Neural cell (in vitro differentiated cells): Measurements from ENCODE around the gene GPR84. TPM values are rescaled to one million over a fixed set of nuclear protein-coding genes. Genes with fewer than 3 reads are reported as not detected.

ENCODE experiments used
- H2AFZ ChIP-seq: fragments of 200-600, 300-800 bp; sonication (generic), shearing (Covaris generic); 2 replicates; pipeline ENCODE4 v1.6.0; 2014; ENCODE audit warnings: low read depth, mild to moderate bottlenecking, antibody characterized with exemption, low read length, moderate library complexity
- H3F3A ChIP-seq: fragments of 200-600 bp; shearing (Covaris generic); 2 replicates; pipeline ENCODE4 v1.6.1; 2016; ENCODE audit warnings: mild to moderate bottlenecking, moderate library complexity, mixed read lengths, antibody characterized with exemption, low read length; ENCODE audit not compliant: insufficient read depth, poor library complexity, severe bottlenecking
- H3K27ac ChIP-seq: fragments of 200-600, 300-800 bp; sonication (generic), shearing (Covaris generic); 2 replicates; pipeline ENCODE4 v1.5.1; 2014; ENCODE audit warnings: mild to moderate bottlenecking, low read length, moderate library complexity
- H3K27me3 ChIP-seq: fragments of 300-800, 200-600 bp; sonication (generic), shearing (Covaris generic); 2 replicates; pipeline ENCODE4 v1.6.0; 2014; ENCODE audit warnings: mild to moderate bottlenecking, low read depth, low read length, moderate library complexity; ENCODE audit not compliant: insufficient read depth
- H3K36me3 ChIP-seq: fragments of 300-800, 200-600 bp; sonication (generic), shearing (Covaris generic); 2 replicates; pipeline ENCODE4 v1.5.1; 2014; ENCODE audit warnings: mild to moderate bottlenecking, antibody characterized with exemption, low read length, moderate library complexity; ENCODE audit not compliant: insufficient read depth
- H3K4me2 ChIP-seq: fragments of 300-800, 200-600 bp; sonication (generic), shearing (Covaris generic); 2 replicates; pipeline ENCODE4 v1.6.0; 2014; ENCODE audit warnings: mild to moderate bottlenecking, low read length
- H3K4me3 ChIP-seq: fragments of 300-800, 200-600 bp; sonication (generic), shearing (Covaris generic); 2 replicates; pipeline ENCODE4 v1.5.1; 2014; ENCODE audit warnings: mild to moderate bottlenecking, low read length, moderate library complexity
- H3K79me2 ChIP-seq: fragments of 200-600 bp; shearing (Covaris generic); replicated peaks from 2 replicates; pipeline ENCODE4 v1.6.0; 2014; ENCODE audit warnings: mild to moderate bottlenecking, low read length, moderate library complexity; ENCODE audit not compliant: insufficient read depth
- H3K9ac ChIP-seq: fragments of 300-800, 200-600 bp; sonication (generic), shearing (Covaris generic); 2 replicates; pipeline ENCODE4 v1.6.1; 2016; ENCODE audit warnings: mild to moderate bottlenecking, low read length, mixed read lengths
- H3K9me2 ChIP-seq: fragments of 200-600 bp; shearing (Covaris generic); 2 replicates; pipeline ENCODE4 v1.6.1; 2016; ENCODE audit warnings: mild to moderate bottlenecking, low read length, mixed read lengths; ENCODE audit not compliant: insufficient read depth
- H3K9me3 ChIP-seq: fragments of 200-600, 300-800 bp; sonication (generic), shearing (Covaris generic); 2 replicates; pipeline ENCODE4 v1.6.1; 2016; ENCODE audit warnings: mild to moderate bottlenecking, mixed run types, low read length, moderate library complexity, mixed read lengths
- H4K20me1 ChIP-seq: fragments of 200-600 bp; shearing (Covaris generic); 2 replicates; pipeline ENCODE4 v1.6.1; 2016; ENCODE audit warnings: mild to moderate bottlenecking, mixed run types; ENCODE audit not compliant: insufficient read depth
- CTCF ChIP-seq: fragments of 450-650 bp; IDR thresholded peaks from 2 replicates; pipeline ENCODE4 v1.5.1; 2014; ENCODE audit warnings: antibody characterized with exemption, mild to moderate bottlenecking, moderate library complexity; ENCODE audit not compliant: poor library complexity, severe bottlenecking
- EP300 ChIP-seq: fragments of 450-650 bp; conservative IDR thresholded peaks from 2 replicates; pipeline ENCODE4 v1.6.1; 2014; ENCODE audit warnings: antibody characterized with exemption, mild to moderate bottlenecking, moderate library complexity; ENCODE audit not compliant: poor library complexity, severe bottlenecking
- EZH2 ChIP-seq: fragments of 200-600, 300-800 bp; shearing (Covaris generic), sonication (generic); IDR thresholded peaks from 2 replicates; pipeline ENCODE4 v1.6.1; 2014; ENCODE audit warnings: antibody characterized with exemption, low read length, borderline replicate concordance, mild to moderate bottlenecking; ENCODE audit not compliant: insufficient read depth, poor library complexity, severe bottlenecking
- MXI1 ChIP-seq: fragments of 450-650 bp; conservative IDR thresholded peaks from 2 replicates; pipeline ENCODE4 v1.6.1; 2014; ENCODE audit warnings: antibody characterized with exemption, mild to moderate bottlenecking; ENCODE audit not compliant: poor library complexity, severe bottlenecking
- POLR2AphosphoS5 ChIP-seq: IDR thresholded peaks from 2 replicates; pipeline ENCODE4 v1.6.1; 2012
- RAD21 ChIP-seq: fragments of 450-650 bp; conservative IDR thresholded peaks from 2 replicates; pipeline ENCODE4 v1.6.1; 2014; ENCODE audit warnings: antibody characterized with exemption, mild to moderate bottlenecking, moderate library complexity
- REST ChIP-seq: IDR thresholded peaks from 2 replicates; pipeline ENCODE4 v1.6.1; 2012; ENCODE audit warnings: borderline replicate concordance
- SMC3 ChIP-seq: fragments of 450-650 bp; conservative IDR thresholded peaks from 2 replicates; pipeline ENCODE4 v1.6.1; 2014; ENCODE audit warnings: antibody characterized with exemption, mild to moderate bottlenecking, moderate library complexity; ENCODE audit not compliant: poor library complexity
- TAF1 ChIP-seq: IDR thresholded peaks from 2 replicates; pipeline ENCODE4 v1.6.1; 2012; ENCODE audit warnings: low read depth
- polyA plus RNA-seq: library from polyadenylated mRNA; depleted of rRNA; stranded (reverse); fragments of >200 nt; gene quantifications from 2 replicates; pipeline ENCODE4 v1.2.3, GENCODE V29; 2014

Gene GPR84
- polyA plus RNA-seq, 1 donor from 2014 or later = not detected

GRCh38 chr12:54397157-54397556, 32.9 kb upstream of the GPR84 start:
- no peaks in the 10 kb centered on the region for H3K79me2 ChIP-seq
- H3K9me3 ChIP-seq = no peaks in the 10 kb centered on the region
- TF ChIP-seq MXI1 (no peak), EP300 (no peak), EZH2 (no peak), CTCF (no peak), TAF1 (no peak), RAD21 (no peak), SMC3 (no peak), POLR2AphosphoS5 (no peak), REST (no peak)
- no peaks in the 10 kb centered on the region for H3K27me3 ChIP-seq
- no peak overlapping the region for H3K4me2 ChIP-seq
- H3F3A ChIP-seq = no peaks in the 10 kb centered on the region
- no peak overlapping the region for H3K27ac ChIP-seq
- no peak overlapping the region for H3K4me3 ChIP-seq
- H3K36me3 ChIP-seq = no peaks in the 10 kb centered on the region
- no peak overlapping the region for H2AFZ ChIP-seq
- no peaks in the 10 kb centered on the region for H3K9me2 ChIP-seq
- H4K20me1 ChIP-seq = no peaks in the 10 kb centered on the region
- no peak overlapping the region for H3K9ac ChIP-seq

GRCh38 chr12:54395545-54395944, 31.3 kb upstream of the GPR84 start:
- no peak overlapping the region for H3K4me2 ChIP-seq
- no peak for TF ChIP-seq POLR2AphosphoS5
- no peak for TF ChIP-seq SMC3
- TF ChIP-seq TAF1 = no peak
- no peak for TF ChIP-seq EP300
- no peak for TF ChIP-seq REST
- no peak for TF ChIP-seq CTCF
- no peak for TF ChIP-seq EZH2
- no peak for TF ChIP-seq MXI1
- no peak for TF ChIP-seq RAD21
- no peaks in the 10 kb centered on the region for H3F3A ChIP-seq
- no peaks in the 10 kb centered on the region for H4K20me1 ChIP-seq
- H3K27me3 ChIP-seq = no peaks in the 10 kb centered on the region
- H3K4me3 ChIP-seq = no peak overlapping the region
- no peaks in the 10 kb centered on the region for H3K36me3 ChIP-seq
- no peaks in the 10 kb centered on the region for H3K9me2 ChIP-seq
- no peak overlapping the region for H3K27ac ChIP-seq
- no peaks in the 10 kb centered on the region for H3K9me3 ChIP-seq
- no peak overlapping the region for H2AFZ ChIP-seq
- H3K79me2 ChIP-seq = no peaks in the 10 kb centered on the region
- no peak overlapping the region for H3K9ac ChIP-seq
